HepG2 (cell line): ENCODE results near the gene ZNF106. TPM values are rescaled to one million over a fixed set of nuclear protein-coding genes. Genes with fewer than 3 reads are reported as not detected.

Experiments used
- E2F2 ChIP-seq: sonication (generic); formaldehyde crosslinking; IDR thresholded peaks from 2 replicates; pipeline ENCODE4 v1.4.0; 2020; ENCODE audit warnings: missing genetic modification reagents, borderline replicate concordance
- FOXJ3 ChIP-seq: sonication (generic); formaldehyde crosslinking; IDR thresholded peaks from 2 replicates; pipeline ENCODE4 v1.4.0; 2020; ENCODE audit warnings: missing genetic modification reagents, mild to moderate bottlenecking, borderline replicate concordance
- GABPB1 ChIP-seq: IDR thresholded peaks from 2 replicates; pipeline ENCODE4 v1.6.1; 2016; ENCODE audit warnings: mild to moderate bottlenecking, missing genetic modification reagents, moderate library complexity, missing compliant biosample characterization
- HNRNPK ChIP-seq: fragments of 200-400 bp; formaldehyde crosslinking; IDR thresholded peaks from 2 replicates; pipeline ENCODE4 v1.6.1; 2018; ENCODE audit warnings: low read length, low read depth, moderate library complexity, mild to moderate bottlenecking; ENCODE audit not compliant: poor library complexity, severe bottlenecking
- KAT7 ChIP-seq: IDR thresholded peaks from 2 replicates; pipeline ENCODE4 v1.6.1; 2018; ENCODE audit warnings: borderline replicate concordance, missing compliant biosample characterization
- KDM3A ChIP-seq: IDR thresholded peaks from 2 replicates; pipeline ENCODE4 v1.6.1; 2018; ENCODE audit warnings: low read depth, missing compliant biosample characterization
- LBX2 ChIP-seq: sonication (generic); formaldehyde crosslinking; IDR thresholded peaks from 2 replicates; pipeline ENCODE4 v1.5.0; 2020; ENCODE audit warnings: missing genetic modification reagents, mild to moderate bottlenecking, borderline replicate concordance
- MYC ChIP-seq: sonication (generic); formaldehyde crosslinking; IDR thresholded peaks from 2 replicates; pipeline ENCODE4 v1.9.0; 2021; ENCODE audit warnings: missing genetic modification reagents, borderline replicate concordance
- SOX5 ChIP-seq: IDR thresholded peaks from 2 replicates; pipeline ENCODE4 v1.6.1; 2016; ENCODE audit warnings: borderline replicate concordance
- TCF7L2 ChIP-seq: IDR thresholded peaks from 2 replicates; pipeline ENCODE4 v1.6.1; 2011; ENCODE audit warnings: mild to moderate bottlenecking, low read depth, low read length, moderate library complexity
- TFAP4 ChIP-seq: sonication (generic); IDR thresholded peaks from 2 replicates; pipeline ENCODE4 v1.6.1; 2016; ENCODE audit warnings: low read depth, borderline replicate concordance
- TRIM24 ChIP-seq: sonication (generic); formaldehyde crosslinking; IDR thresholded peaks from 2 replicates; pipeline ENCODE4 v1.8.0; 2022; ENCODE audit warnings: mild to moderate bottlenecking, missing genetic modification reagents
- ZBTB4 ChIP-seq: sonication (generic); formaldehyde crosslinking; IDR thresholded peaks from 2 replicates; pipeline ENCODE4 v1.4.0; 2020; ENCODE audit warnings: missing genetic modification reagents, mild to moderate bottlenecking, borderline replicate concordance
- ZEB1 ChIP-seq: IDR thresholded peaks from 2 replicates; pipeline ENCODE4 v1.6.1; 2012; ENCODE audit warnings: mild to moderate bottlenecking, low read depth, inconsistent platforms; ENCODE audit not compliant: insufficient replicate concordance
- ZNF20 ChIP-seq: sonication (generic); formaldehyde crosslinking; IDR thresholded peaks from 2 replicates; pipeline ENCODE4 v1.4.0; 2020; ENCODE audit warnings: mild to moderate bottlenecking, moderate library complexity, missing genetic modification reagents
- ZNF263 ChIP-seq: sonication (generic); formaldehyde crosslinking; IDR thresholded peaks from 2 replicates; pipeline ENCODE4 v1.4.0; 2020; ENCODE audit warnings: missing genetic modification reagents
- ZNF264 ChIP-seq: sonication (generic); formaldehyde crosslinking; IDR thresholded peaks from 2 replicates; pipeline ENCODE4 v1.4.0; 2020; ENCODE audit warnings: missing genetic modification reagents
- ZNF567 ChIP-seq: sonication (generic); formaldehyde crosslinking; IDR thresholded peaks from 2 replicates; pipeline ENCODE4 v1.8.1; 2023; ENCODE audit warnings: mild to moderate bottlenecking, missing genetic modification reagents, borderline replicate concordance
- ZNF704 ChIP-seq: sonication (generic); formaldehyde crosslinking; IDR thresholded peaks from 2 replicates; pipeline ENCODE4 v1.8.1; 2023; ENCODE audit warnings: mild to moderate bottlenecking, inconsistent platforms, moderate library complexity, missing genetic modification reagents, borderline replicate concordance
- ZNF724P ChIP-seq: sonication (generic); formaldehyde crosslinking; IDR thresholded peaks from 2 replicates; pipeline ENCODE4 v1.8.0; 2022; ENCODE audit warnings: missing genetic modification reagents, borderline replicate concordance
- ZNF761 ChIP-seq: sonication (generic); formaldehyde crosslinking; conservative IDR thresholded peaks from 2 replicates; pipeline ENCODE4 v1.4.0; 2020; ENCODE audit warnings: mild to moderate bottlenecking, missing genetic modification reagents
- ZNF788 ChIP-seq: sonication (generic); formaldehyde crosslinking; IDR thresholded peaks from 2 replicates; pipeline ENCODE4 v1.5.0; 2020; ENCODE audit warnings: mild to moderate bottlenecking, missing genetic modification reagents, borderline replicate concordance
- polyA plus RNA-seq, 8 experiments: library from polyadenylated mRNA; depleted of rRNA in 3 of 8; stranded (reverse) in 7 of 8; unstranded in 1 of 8; fragments of >200 nt; fragmentation: Illumina TruSeq in 4 of 8; extraction: Trizol in 4 of 8; gene quantifications; 2 replicates each; pipeline versions ENCODE4 v1.2.1 to v1.2.3, GENCODE V29; 2011 to 2016; ENCODE audit warnings: low read depth in 4 of 8, missing spikeins in 1 of 8, mixed read lengths in 1 of 8; ENCODE audit not compliant: insufficient read depth in 1 of 8
- total RNA-seq, 5 experiments: library from RNA; depleted of rRNA; stranded (reverse); fragments of >200 nt; fragmentation: Illumina TruSeq; extraction: Trizol; gene quantifications; 2 replicates each; pipeline ENCODE4 v1.2.3, GENCODE V29; 2016; ENCODE audit warnings: low read depth in 1 of 5

Gene ZNF106
- total and polyA plus RNA-seq, 2 of the 13 experiments (the other 11 are each of a cell fraction or from before 2014, with no cell fraction given): 12.5 to 35.1 TPM

GRCh38 chr15:42490671-42491538, at the start of gene ZNF106 (continued):
- TF ChIP-seq ZBTB4 (CRISPR knock-in tag) (no peak; the same call in 1 of the 2 replicates), TRIM24 (no peak), TCF7L2 (no peak), ZNF788 (CRISPR knock-in tag) (peak; percentile 86; the same call in 1 of the 2 replicates), TFAP4 (peak; percentile 32; the same call in 1 of the 2 replicates), ZNF704 (no peak), LBX2 (CRISPR knock-in tag) (no peak), ZNF724P (CRISPR knock-in tag) (no peak), ZNF263 (CRISPR knock-in tag) (no peak), ZEB1 (no peak), SOX5 (peak; percentile 71), KDM3A (CRISPR knock-in tag) (peak; percentile 77; the same call in 1 of the 2 replicates), FOXJ3 (CRISPR knock-in tag) (peak; percentile 84; the same call in 1 of the 2 replicates), ZNF264 (CRISPR knock-in tag) (peak; percentile 84; the same call in 1 of the 2 replicates), ZNF567 (no peak), ZNF20 (no peak), ZNF761 (CRISPR knock-in tag) (0 out of 2 replicates have a peak, but pooled peaks have one; percentile 51), E2F2 (CRISPR knock-in tag) (no peak), GABPB1 (CRISPR knock-in tag) (peak; percentile 84), KAT7 (CRISPR knock-in tag) (peak; percentile 27; the same call in 1 of the 2 replicates), MYC (peak; percentile 65; the same call in 1 of the 2 replicates), HNRNPK (no peak)
